ENCODE results near the gene APLN.

The APLN gene

GRCh38 chrX:129655547-129656249, 942 bp upstream of the APLN start:
- no peaks in the 10 kb centered on the region for H3K9me2 ChIP-seq (replicated peaks; ENCODE audit: control insufficient read depth, low read length)
- TF ChIP-seq EZH2phosphoT487 (IDR thresholded peaks at IDR 0.05; ENCODE audit: borderline replicate concordance, low read length) (no peak), CTCF (IDR thresholded peaks at IDR 0.05; ENCODE audit: low read depth, low read length, poor library complexity, severe bottlenecking) (peak; percentile 31)
- H3K4me2 ChIP-seq (ENCODE audit: low read length): no peak overlapping the region
- H3K27ac ChIP-seq (ENCODE audit: low read depth, low read length): no peak overlapping the region
- H3F3A ChIP-seq (ENCODE audit: control insufficient read depth, insufficient read depth): no peaks in the 10 kb centered on the region
- peaks cover 34% of the 10 kb centered on the region for H3K27me3 ChIP-seq (ENCODE audit: control insufficient read depth, low read length)
- H3K4me1 ChIP-seq (ENCODE audit: control insufficient read depth, low read length): no peaks in the 10 kb centered on the region; the same call in 1 of the 2 replicates
- H3K36me3 ChIP-seq (ENCODE audit: control insufficient read depth, low read length): no peaks in the 10 kb centered on the region
- no peaks in the 10 kb centered on the region for H3K79me2 ChIP-seq (ENCODE audit: control insufficient read depth, low read length)
- no peaks in the 10 kb centered on the region for H4K20me1 ChIP-seq (ENCODE audit: control insufficient read depth, insufficient read depth, low read depth, low read length)
- H3K9me3 ChIP-seq (ENCODE audit: control insufficient read depth, insufficient read depth, low read length): no peaks in the 10 kb centered on the region
- no peak overlapping the region for H3K4me3 ChIP-seq (ENCODE audit: low read length)

GRCh38 chrX:129653971-129654651, 645 bp downstream of the APLN start:
- Histone ChIP-seq H3K27ac (ENCODE audit: low read depth, low read length) (no peak overlapping the region), H3K4me3 (ENCODE audit: low read length) (peak overlapping the region; percentile 47), H3K79me2 (ENCODE audit: control insufficient read depth, low read length) (no peaks in the 10 kb centered on the region), H3K9me2 (replicated peaks; ENCODE audit: control insufficient read depth, low read length) (no peaks in the 10 kb centered on the region), H3F3A (ENCODE audit: control insufficient read depth, insufficient read depth) (no peaks in the 10 kb centered on the region), H3K27me3 (ENCODE audit: control insufficient read depth, low read length) (peaks cover 34% of the 10 kb centered on the region), H3K4me2 (ENCODE audit: low read length) (peak overlapping the region; percentile 59), H4K20me1 (ENCODE audit: control insufficient read depth, insufficient read depth, low read depth, low read length) (no peaks in the 10 kb centered on the region), H3K4me1 (ENCODE audit: control insufficient read depth, low read length) (no peaks in the 10 kb centered on the region; the same call in 1 of the 2 replicates), H3K9me3 (ENCODE audit: control insufficient read depth, insufficient read depth, low read length) (no peaks in the 10 kb centered on the region), H3K36me3 (ENCODE audit: control insufficient read depth, low read length) (no peaks in the 10 kb centered on the region)
- TF ChIP-seq CTCF (IDR thresholded peaks at IDR 0.05; ENCODE audit: low read depth, low read length, poor library complexity, severe bottlenecking) (no peak), EZH2phosphoT487 (IDR thresholded peaks at IDR 0.05; ENCODE audit: borderline replicate concordance, low read length) (peak; percentile 51; the same call in 1 of the 2 replicates)

GRCh38 chrX:129653181-129653970, 1.4 kb downstream of the APLN start:
- Histone ChIP-seq H3K9me2 (replicated peaks; ENCODE audit: control insufficient read depth, low read length) (no peaks in the 10 kb centered on the region), H3K9me3 (ENCODE audit: control insufficient read depth, insufficient read depth, low read length) (no peaks in the 10 kb centered on the region), H3K4me1 (ENCODE audit: control insufficient read depth, low read length) (no peaks in the 10 kb centered on the region; the same call in 1 of the 2 replicates), H3K4me2 (ENCODE audit: low read length) (no peak overlapping the region), H4K20me1 (ENCODE audit: control insufficient read depth, insufficient read depth, low read depth, low read length) (no peaks in the 10 kb centered on the region), H3K79me2 (ENCODE audit: control insufficient read depth, low read length) (no peaks in the 10 kb centered on the region), H3F3A (ENCODE audit: control insufficient read depth, insufficient read depth) (no peaks in the 10 kb centered on the region), H3K4me3 (ENCODE audit: low read length) (no peak overlapping the region), H3K27me3 (ENCODE audit: control insufficient read depth, low read length) (peaks cover 34% of the 10 kb centered on the region), H3K27ac (ENCODE audit: low read depth, low read length) (no peak overlapping the region), H3K36me3 (ENCODE audit: control insufficient read depth, low read length) (no peaks in the 10 kb centered on the region)
- TF ChIP-seq CTCF (IDR thresholded peaks at IDR 0.05; ENCODE audit: low read depth, low read length, poor library complexity, severe bottlenecking) (no peak), EZH2phosphoT487 (IDR thresholded peaks at IDR 0.05; ENCODE audit: borderline replicate concordance, low read length) (no peak)
